ENCODE measurements around the gene CAMSAP2.

The CAMSAP2 gene

DNA sequence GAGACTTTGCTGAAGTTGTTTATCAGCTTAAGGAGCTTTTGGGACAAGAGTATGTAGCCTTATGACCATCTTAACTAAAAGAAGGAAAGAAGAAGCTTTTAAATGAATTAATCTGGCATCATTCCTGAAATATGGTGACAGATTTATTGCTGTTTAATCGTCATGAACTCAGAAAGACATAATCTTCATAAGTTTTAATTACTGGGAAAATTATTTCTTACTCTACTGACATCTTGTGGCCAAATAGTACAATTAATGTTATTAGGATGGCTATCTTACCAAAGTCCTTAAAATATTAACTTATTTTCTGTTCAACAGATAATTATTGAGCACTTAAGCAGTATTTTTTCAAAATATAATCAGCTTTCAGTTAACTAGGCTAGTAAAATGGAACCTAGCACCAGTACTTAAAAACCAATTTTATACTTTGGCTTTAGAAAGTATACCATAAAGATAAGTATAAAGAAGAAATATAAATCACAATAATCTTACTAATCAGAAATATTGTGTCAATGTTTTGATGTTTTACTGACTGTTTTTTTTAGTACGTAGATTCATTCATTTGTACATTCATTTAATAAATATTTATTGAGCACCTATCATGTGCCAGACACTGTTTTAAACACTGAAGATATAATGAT is 99.4 kb downstream of the CAMSAP2 start:
- Histone ChIP-seq H3K36me3 (ENCODE audit: insufficient read depth) (no peaks in the 10 kb centered on the region), H3K27ac (no peak overlapping the region), H3K9ac (no peak overlapping the region), H3K27me3 (ENCODE audit: insufficient read depth, low read depth) (no peaks in the 10 kb centered on the region), H3K79me2 (ENCODE audit: insufficient read depth, low read depth) (no peaks in the 10 kb centered on the region), H3K4me3 (IDR thresholded peaks at IDR 0.05; ENCODE audit: insufficient read depth, low read depth, low read length) (no peak overlapping the region), H3K4me2 (no peak overlapping the region), H2AFZ (ENCODE audit: low read depth) (no peak overlapping the region), H4K20me1 (ENCODE audit: insufficient read depth) (no peaks in the 10 kb centered on the region), H3K4me1 (ENCODE audit: low read depth, poor library complexity, severe bottlenecking) (peaks cover 7% of the 10 kb centered on the region)
- TF ChIP-seq, protein P1, sequence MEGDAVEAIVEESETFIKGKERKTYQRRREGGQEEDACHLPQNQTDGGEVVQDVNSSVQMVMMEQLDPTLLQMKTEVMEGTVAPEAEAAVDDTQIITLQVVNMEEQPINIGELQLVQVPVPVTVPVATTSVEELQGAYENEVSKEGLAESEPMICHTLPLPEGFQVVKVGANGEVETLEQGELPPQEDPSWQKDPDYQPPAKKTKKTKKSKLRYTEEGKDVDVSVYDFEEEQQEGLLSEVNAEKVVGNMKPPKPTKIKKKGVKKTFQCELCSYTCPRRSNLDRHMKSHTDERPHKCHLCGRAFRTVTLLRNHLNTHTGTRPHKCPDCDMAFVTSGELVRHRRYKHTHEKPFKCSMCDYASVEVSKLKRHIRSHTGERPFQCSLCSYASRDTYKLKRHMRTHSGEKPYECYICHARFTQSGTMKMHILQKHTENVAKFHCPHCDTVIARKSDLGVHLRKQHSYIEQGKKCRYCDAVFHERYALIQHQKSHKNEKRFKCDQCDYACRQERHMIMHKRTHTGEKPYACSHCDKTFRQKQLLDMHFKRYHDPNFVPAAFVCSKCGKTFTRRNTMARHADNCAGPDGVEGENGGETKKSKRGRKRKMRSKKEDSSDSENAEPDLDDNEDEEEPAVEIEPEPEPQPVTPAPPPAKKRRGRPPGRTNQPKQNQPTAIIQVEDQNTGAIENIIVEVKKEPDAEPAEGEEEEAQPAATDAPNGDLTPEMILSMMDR (conservative IDR thresholded peaks at IDR 0.05; ENCODE audit: low read depth, low read length): peak; percentile 78

DNA sequence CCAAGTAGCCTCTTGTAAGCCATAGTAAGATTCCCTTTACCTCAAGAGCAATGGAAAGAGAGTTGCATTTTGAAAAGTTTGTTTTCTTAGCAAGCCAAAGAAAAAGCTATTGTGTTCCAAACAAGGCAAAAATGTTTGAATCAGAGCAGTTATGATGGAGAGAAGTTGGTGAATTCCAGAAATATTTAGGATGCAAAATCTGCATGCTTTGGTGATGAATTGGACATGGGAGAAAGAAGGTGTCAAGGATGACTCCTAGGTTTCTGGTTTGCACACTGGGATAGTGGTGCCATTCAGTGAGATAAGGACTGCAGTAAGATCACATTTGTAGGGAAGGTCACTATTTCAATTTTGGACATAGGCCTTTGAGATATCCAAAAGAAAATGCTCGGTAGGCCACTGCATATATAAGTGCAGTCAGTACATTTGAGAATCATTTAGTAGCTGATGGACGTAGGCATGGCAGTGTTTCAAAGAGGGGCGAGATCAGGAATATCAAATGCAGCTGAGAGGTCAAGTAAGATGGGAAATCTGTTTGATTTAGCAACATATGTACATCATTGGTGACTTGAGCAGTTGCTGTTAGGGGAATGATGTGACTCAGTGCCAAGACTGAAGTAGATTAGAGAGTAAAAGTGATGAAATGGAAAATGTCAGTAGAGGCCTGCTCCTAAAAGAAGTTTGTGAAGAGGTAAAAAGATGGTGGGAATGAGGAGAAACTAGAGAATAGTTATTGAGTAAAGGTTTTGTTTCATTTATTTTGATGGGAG is 100.2 kb downstream of the CAMSAP2 start:
- peaks cover 7% of the 10 kb centered on the region for H3K4me1 ChIP-seq (ENCODE audit: low read depth, poor library complexity, severe bottlenecking)
- H3K4me3 ChIP-seq (IDR thresholded peaks at IDR 0.05; ENCODE audit: insufficient read depth, low read depth, low read length): no peak overlapping the region
- H3K36me3 ChIP-seq (ENCODE audit: insufficient read depth): no peaks in the 10 kb centered on the region
- H3K9ac ChIP-seq: no peak overlapping the region
- TF ChIP-seq, protein P1 (conservative IDR thresholded peaks at IDR 0.05; ENCODE audit: low read depth, low read length): no peak
- no peaks in the 10 kb centered on the region for H3K27me3 ChIP-seq (ENCODE audit: insufficient read depth, low read depth)
- no peak overlapping the region for H3K4me2 ChIP-seq
- H4K20me1 ChIP-seq (ENCODE audit: insufficient read depth): no peaks in the 10 kb centered on the region
- H3K27ac ChIP-seq: no peak overlapping the region
- H2AFZ ChIP-seq (ENCODE audit: low read depth): no peak overlapping the region
- H3K79me2 ChIP-seq (ENCODE audit: insufficient read depth, low read depth): no peaks in the 10 kb centered on the region

DNA sequence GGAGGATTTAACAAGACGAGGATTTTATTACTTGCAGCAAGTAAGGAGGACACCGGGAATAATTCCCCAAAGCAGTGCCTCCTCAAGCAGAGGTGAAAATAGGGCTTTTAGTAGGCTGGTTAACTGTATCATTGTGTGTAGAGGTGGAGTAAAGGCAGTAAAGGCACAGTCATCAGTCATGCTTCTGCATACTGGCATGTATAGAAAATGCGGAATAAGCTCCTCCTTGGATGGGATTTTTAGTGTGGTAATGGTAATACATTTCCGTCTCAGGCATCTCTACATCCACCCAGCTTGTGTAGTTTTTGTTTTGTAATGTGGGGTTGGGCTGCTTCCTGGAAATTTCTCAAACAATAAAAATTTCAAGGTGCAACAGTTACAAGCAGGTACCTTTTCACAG is 106.7 kb downstream of the CAMSAP2 start:
- H3K36me3 ChIP-seq (ENCODE audit: insufficient read depth): peaks cover 8% of the 10 kb centered on the region; the same call in 1 of the 2 replicates
- no peaks in the 10 kb centered on the region for H3K4me1 ChIP-seq (ENCODE audit: low read depth, poor library complexity, severe bottlenecking)
- TF ChIP-seq, protein P1 (conservative IDR thresholded peaks at IDR 0.05; ENCODE audit: low read depth, low read length): no peak
- H2AFZ ChIP-seq (ENCODE audit: low read depth): no peak overlapping the region
- H3K27ac ChIP-seq: no peak overlapping the region
- no peak overlapping the region for H3K4me3 ChIP-seq (IDR thresholded peaks at IDR 0.05; ENCODE audit: insufficient read depth, low read depth, low read length)
- no peak overlapping the region for H3K9ac ChIP-seq
- no peaks in the 10 kb centered on the region for H3K27me3 ChIP-seq (ENCODE audit: insufficient read depth, low read depth)
- no peaks in the 10 kb centered on the region for H4K20me1 ChIP-seq (ENCODE audit: insufficient read depth)
- H3K4me2 ChIP-seq: no peak overlapping the region
- no peaks in the 10 kb centered on the region for H3K79me2 ChIP-seq (ENCODE audit: insufficient read depth, low read depth)

DNA sequence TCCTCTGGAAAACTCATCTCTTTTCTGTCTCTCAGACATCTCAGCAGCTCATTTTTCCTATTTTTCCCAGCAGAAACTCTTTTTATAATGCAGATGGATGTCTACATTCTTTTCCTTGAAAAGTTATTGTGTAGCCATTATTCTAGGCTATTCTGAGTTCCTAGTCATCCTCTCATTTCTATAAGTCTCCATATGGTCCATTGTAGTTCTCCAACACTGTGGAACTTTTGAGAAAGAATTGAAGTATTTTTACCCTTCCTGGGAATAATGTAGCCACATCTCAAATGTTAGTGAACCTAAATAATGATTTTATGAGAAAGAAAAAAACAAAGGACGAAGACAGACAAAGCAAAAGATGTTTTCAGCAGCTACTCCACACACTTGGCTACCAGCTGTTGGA is 107.7 kb downstream of the CAMSAP2 start:
- H3K9ac ChIP-seq: no peak overlapping the region
- H3K27ac ChIP-seq: no peak overlapping the region
- TF ChIP-seq, protein P1 (conservative IDR thresholded peaks at IDR 0.05; ENCODE audit: low read depth, low read length): no peak
- H3K4me3 ChIP-seq (IDR thresholded peaks at IDR 0.05; ENCODE audit: insufficient read depth, low read depth, low read length): no peak overlapping the region
- H4K20me1 ChIP-seq (ENCODE audit: insufficient read depth): no peaks in the 10 kb centered on the region
- H3K4me2 ChIP-seq: no peak overlapping the region
- no peaks in the 10 kb centered on the region for H3K79me2 ChIP-seq (ENCODE audit: insufficient read depth, low read depth)
- H3K4me1 ChIP-seq (ENCODE audit: low read depth, poor library complexity, severe bottlenecking): no peaks in the 10 kb centered on the region
- H2AFZ ChIP-seq (ENCODE audit: low read depth): no peak overlapping the region
- peaks cover 8% of the 10 kb centered on the region; the same call in 1 of the 2 replicates for H3K36me3 ChIP-seq (ENCODE audit: insufficient read depth)
- no peaks in the 10 kb centered on the region for H3K27me3 ChIP-seq (ENCODE audit: insufficient read depth, low read depth)
